ENCODE measurements around the gene JAK1.

Gene JAK1

GRCh38 chr1:64891448-64891825 is 74.9 kb downstream of the JAK1 start:
- DNase-seq (ENCODE audit: low read depth), result no peak

DNA sequence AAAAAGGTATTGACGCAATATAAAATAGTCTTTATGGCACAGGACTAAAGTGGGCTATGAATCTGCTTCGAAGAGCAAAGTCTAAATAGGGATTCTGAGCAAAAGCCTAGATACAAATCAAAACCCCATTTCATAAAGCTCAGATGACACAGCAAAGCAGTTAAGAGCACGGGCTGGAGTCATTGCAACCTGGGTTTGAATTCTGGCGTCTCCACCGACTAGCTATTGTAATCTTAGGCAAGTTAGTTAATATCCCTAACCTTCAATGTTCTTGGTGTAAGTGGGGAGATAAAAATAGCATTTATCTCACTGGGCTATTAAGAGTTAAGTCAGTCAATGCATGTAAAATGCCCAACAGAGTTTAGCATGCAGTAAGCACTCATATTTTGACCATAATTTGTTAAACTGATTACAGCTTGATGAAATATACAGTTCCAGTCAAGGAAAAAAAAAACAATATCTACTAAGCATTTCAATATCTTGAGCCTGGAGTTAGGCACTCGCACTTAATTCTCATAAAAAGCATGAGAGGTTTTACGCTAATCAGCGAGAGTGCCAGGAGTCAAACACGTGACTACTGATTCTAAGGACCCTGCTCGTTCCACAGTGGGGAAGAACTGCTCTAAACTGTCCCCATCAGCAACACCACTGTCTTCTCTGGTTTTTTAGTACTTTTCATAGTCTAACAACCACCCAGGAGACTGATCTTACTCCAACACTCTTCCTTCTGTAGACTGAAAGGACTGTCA is 75.5 kb downstream of the JAK1 start:
- DNase-seq (ENCODE audit: low read depth), result no peak

DNA sequence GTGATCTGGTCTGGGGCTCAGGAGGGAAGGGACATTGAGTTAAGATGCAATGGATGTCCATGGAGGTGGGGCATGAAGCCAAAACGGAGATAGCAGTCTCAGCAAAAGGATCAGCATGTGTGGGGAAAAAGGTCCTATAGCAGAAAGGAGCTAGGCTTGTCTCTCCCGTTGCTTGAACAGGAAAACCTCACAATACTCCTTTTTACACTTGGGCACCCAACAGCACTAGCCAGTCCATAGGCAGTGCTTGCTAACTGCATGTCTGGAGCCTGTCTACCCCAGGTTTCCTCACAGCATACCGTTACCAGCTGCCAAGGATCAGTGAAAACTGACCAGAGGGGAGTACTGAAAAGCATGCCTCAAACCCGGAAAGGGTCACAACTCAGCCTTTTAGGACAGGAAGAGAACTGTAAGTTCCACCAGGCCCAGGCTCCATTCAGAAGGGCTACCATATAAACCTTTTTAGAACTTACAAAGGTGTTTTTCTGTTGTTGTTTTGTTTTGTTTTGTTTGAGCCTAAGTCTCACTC is 78.6 kb downstream of the JAK1 start:
- DNase-seq (ENCODE audit: low read depth), result no peak

GRCh38 chr1:64886877-64887276 is 79.5 kb downstream of the JAK1 start:
- no peak for DNase-seq (ENCODE audit: low read depth)

DNA sequence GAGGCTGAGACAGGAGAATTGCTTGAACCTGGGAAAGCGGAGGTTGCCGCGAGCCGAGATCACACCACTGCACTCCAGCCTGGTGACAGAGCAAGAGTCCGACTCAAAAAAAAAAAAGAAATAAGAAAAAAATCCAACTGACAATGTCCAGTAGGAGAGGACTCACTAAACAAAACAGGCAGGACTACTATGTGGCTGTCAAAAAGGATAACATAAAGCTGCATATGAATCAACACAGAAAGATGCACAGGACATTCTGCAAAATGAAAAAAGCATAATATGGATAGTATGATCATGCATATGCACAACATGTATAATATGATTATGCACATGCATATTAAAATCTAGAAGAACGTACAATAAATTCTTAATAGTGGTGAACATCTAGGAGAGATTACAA is 80.7 kb downstream of the JAK1 start:
- no peak for DNase-seq (ENCODE audit: low read depth)

DNA sequence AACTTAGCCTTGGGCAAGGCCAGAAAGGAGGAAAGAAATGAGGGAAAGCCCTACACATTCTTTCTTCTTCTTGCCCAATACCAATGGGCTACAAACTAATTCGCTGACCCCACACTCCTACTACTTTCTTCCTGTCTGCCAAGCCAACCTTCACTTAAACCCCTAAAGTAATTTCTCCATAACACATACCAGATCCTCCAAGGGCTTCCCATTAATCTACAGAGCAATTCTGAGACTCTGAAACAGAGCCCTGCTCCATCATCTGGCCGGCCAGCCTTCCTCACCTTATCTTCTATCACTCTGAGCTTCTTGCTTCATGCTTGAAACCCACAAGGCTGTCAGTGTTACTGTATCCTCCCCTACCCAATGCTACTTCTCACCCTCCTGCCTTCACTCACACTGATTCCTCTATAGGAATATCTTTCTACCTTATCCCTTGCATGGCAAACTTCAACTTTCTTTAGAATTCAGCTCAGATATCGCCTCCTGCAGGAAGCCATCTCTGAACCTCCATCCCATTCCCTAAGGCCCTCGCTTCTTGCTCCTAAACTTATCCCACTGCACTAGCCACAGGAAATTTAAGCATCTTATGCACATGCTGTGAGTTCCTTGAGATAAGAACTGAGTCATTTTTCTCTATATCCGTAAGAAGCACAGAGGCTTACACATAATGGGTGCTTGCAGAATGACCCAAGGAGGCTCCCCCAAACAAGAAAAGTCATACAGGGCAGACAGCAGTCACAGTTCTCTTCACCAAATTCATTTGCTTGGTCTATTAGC is 81.9 kb downstream of the JAK1 start:
- DNase-seq (ENCODE audit: low read depth), result no peak

GRCh38 chr1:64882574-64883255 is 83.6 kb downstream of the JAK1 start:
- DNase-seq (ENCODE audit: low read depth), result no peak

DNA sequence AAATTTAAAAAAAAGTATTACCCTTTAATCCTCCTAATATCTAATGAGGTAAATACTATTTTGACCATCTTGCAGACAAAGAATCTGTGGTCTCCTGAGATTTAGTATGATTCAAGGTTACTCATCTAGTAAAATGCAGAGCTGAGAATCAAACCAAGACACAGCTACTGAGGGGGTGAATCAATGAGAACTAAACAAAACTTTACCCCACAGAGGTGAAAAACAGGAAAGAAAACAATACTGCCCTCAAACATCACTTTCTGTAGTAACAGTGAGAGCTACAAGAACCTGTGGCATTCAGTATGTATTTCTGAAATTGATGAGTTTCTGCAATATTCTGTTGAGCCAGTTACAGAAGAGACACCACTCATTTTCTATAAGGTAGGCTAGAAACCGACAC is 85.1 kb downstream of the JAK1 start:
- DNase-seq (ENCODE audit: low read depth), result no peak

DNA sequence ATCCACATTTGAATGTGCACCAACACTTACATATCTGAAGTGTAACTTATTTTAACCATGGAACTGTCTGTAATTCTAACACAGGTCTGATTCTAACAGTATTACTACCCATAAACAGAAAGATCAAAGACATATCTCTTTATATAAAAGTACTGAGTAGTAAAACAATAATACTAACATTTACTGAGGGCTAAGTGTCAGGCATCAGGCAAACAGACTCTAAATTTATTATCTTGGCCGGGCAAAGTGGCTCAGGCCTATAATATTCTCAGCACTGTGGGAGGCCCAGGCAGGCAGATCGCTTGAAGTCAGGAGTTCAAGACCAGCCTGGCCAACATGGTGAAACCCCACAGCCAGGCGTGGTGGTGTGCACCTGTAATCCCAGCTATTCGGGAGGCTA is 85.9 kb downstream of the JAK1 start:
- DNase-seq (ENCODE audit: low read depth), result no peak

- no peak for DNase-seq (ENCODE audit: low read depth)
These were observed 87.3 kb downstream of the JAK1 start for GRCh38 chr1:64878931-64879611.

DNA sequence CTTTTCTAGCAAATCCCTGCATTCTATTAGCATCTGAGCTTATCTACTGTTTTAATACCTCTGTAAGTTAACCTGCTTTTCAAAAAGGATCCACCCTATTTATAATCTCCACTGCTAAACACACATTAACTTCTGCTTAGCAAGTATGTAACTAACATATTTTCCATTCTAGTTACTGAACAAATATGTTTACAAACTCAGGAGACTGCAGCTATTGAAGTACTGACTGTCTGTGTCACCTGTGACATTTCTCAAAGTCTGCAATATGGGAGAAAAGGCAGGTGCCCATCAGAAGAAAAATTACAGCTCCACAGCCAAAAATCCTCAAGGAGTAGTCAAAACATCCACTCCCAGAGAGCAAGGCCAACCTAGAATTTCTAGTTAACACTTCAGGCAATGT is 88.3 kb downstream of the JAK1 start:
- DNase-seq (ENCODE audit: low read depth), result no peak

DNA sequence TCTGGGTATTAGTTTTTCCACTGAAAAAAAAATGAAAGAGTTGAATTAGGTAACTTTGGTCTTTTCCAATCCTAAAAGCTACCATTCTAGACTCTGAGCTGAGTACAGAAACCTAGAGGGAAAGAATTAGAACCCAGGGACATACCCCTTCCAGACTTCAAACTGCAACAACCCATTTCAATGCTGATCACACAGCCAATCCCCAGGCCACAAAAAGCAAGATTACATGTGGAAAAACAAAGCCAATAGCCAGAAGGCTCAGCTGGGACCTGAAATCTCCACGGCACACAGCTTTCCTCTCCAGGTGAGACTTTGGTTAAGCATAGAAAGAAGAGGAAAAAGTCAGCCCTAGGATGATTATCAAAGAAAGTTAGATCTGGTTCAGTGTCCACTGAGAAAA is 88.8 kb downstream of the JAK1 start:
- DNase-seq (ENCODE audit: low read depth), result no peak

DNA sequence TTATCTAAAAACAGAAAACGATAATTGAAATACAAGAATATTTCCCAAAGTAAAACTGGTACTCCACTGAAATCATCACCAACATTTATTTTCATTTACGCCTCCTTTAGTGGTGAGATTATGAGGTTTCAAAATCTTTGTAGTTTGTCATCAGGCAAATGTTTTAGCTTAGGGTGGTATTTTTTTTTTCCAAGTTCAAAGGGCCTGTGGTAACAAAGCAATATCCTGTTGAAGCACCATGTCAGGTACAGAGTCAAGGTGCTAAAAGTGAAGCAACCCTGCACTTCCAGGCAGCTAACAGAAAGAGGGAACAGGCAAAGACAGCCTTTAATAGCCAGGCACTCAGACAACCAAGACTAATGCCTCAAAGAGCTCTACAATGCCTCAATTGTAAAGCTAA is 89.2 kb downstream of the JAK1 start:
- DNase-seq (ENCODE audit: low read depth), result no peak

- no peak for DNase-seq (ENCODE audit: low read depth)
These were observed 90.7 kb downstream of the JAK1 start for GRCh38 chr1:64875606-64876005.

DNA sequence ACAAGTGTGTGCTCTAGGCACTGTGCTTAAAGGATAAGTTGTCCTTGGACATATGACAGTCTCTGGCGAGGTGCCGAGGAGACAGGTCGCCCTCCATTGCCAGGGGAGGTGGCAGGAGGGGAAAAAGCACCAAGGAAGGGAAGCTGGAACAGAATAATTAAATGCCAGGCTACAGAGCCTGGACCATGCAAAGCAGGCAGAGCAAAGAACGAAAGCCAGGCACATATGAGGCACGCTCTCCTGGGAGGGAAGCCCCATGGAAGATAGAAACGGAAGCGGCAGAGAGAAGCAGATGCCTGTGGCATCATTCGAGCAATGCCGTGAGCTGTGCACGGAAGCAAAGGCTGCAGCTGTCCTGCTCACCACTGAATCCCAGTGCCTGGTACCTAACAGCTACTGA is 91.2 kb downstream of the JAK1 start:
- DNase-seq (ENCODE audit: low read depth), result no peak

- DNase-seq (ENCODE audit: low read depth), result no peak
These were observed 91.7 kb downstream of the JAK1 start for GRCh38 chr1:64874666-64875065.

- no peak for DNase-seq (ENCODE audit: low read depth)
These were observed 92.8 kb downstream of the JAK1 start for GRCh38 chr1:64873576-64873975.

- DNase-seq (ENCODE audit: low read depth), result no peak
These were observed 94.3 kb downstream of the JAK1 start for GRCh38 chr1:64872067-64872466.

- DNase-seq (ENCODE audit: low read depth), result no peak
These were observed 95.1 kb downstream of the JAK1 start for GRCh38 chr1:64871256-64871655.

GRCh38 chr1:64867266-64867665 is 99.1 kb downstream of the JAK1 start:
- DNase-seq (ENCODE audit: low read depth), result no peak

DNA sequence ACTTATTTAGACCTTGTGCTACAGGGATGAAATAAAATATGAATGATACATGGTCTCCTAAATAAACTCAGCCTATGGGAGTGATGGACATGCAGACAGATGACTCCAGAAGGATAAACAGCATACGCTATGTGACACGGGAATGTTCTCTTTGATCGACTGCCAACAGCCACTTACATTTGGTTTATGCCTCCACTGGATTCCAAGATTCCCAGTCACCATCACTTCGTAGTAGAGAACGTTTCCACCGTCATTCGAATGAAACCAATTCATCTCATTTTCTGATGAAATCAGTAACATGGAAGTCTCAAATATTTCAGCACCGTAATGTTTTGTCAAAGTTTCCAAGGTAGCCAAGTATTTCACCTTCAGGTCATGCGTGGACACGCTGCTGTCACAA is 99.7 kb downstream of the JAK1 start:
- no peak for DNase-seq (ENCODE audit: low read depth)

DNA sequence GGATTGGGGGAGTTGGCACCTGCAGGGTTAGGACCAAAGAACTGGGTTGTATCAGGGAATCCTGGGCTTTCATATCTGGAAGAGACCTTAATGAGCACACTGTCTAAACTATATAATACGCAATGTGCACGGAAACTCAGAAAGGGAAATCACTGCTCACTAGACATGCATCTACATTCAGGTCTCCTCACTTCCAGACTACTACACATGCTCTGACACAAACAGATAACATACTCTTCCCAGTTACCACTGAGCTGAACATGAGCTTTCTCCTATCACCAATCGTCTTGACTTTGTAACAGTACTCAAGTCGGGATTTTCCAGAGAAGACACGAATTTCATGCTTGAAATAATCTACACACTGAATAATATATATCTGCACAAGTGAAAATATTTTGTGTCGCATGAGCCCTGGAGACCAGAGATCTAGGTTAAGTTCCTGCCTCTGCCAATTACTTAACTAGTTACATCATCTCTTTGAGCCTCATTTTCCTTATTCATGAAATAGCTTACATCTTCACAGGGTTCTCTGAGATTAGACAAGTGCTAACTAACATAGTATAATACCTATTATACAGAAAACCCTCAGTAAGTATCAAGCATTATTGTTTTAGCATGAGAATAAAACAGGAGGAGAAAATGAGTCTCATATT is 101.1 kb downstream of the JAK1 start:
- DNase-seq (ENCODE audit: low read depth), result no peak

Measured in stimulated activated CD4-positive, alpha-beta T cell treated with anti-CD3 and anti-CD28 coated beads, Interleukin-2, amount 100 ng/mL, for 4 hours (primary cell).